H1 (cell line): Measurements from ENCODE around the gene ANXA4. TPM values are rescaled to one million over a fixed set of nuclear protein-coding genes. Genes with fewer than 3 reads are reported as not detected.

Source experiments
- CTCF ChIA-PET: fragments of 300-600 bp; sonication (Branson Sonifier 250); formaldehyde crosslinking; loops from one replicate; lab custom pipeline; 2021; ENCODE audit not compliant: partially characterized antibody; lab: Charles Lee
- POLR2A ChIA-PET: fragments of 300-600 bp; sonication (Branson Sonifier 250); formaldehyde crosslinking; loops from one replicate; lab custom pipeline; 2021; ENCODE audit warnings: inconsistent platforms; ENCODE audit not compliant: partially characterized antibody; lab: Charles Lee
- DNase-seq, 2 experiments: peaks; one replicate each; pipeline versions ENCODE4 v3.0.0 to v3.0.0-alpha.2; 2010 to 2022; ENCODE audit warnings: low spot score in 2 of 2, low read depth in 1 of 2, mixed read lengths in 1 of 2
- FAIRE-seq: peaks from 2 replicates; lab custom pipeline; 2011; peaks lifted over from hg19 to GRCh38; lab: Jason Lieb, UNC
- H2AFZ ChIP-seq: 2 replicates; pipeline ENCODE4 v1.8.1; 2012; ENCODE audit warnings: low read length, inconsistent platforms
- H2AK5ac ChIP-seq: 2 replicates; pipeline ENCODE4 v1.6.1; 2013; ENCODE audit warnings: low read depth, low read length
- H2BK120ac ChIP-seq: replicated peaks from 2 replicates; pipeline ENCODE3; 2013; ENCODE audit warnings: low read depth, low read length, inconsistent platforms
- H2BK12ac ChIP-seq: 2 replicates; pipeline ENCODE4 v1.6.1; 2013; ENCODE audit warnings: low read depth, low read length
- H2BK15ac ChIP-seq: 2 replicates; pipeline ENCODE4 v1.6.1; 2013; ENCODE audit warnings: low read length
- H2BK20ac ChIP-seq: 2 replicates; pipeline ENCODE4 v1.6.1; 2013; ENCODE audit warnings: low read length
- H2BK5ac ChIP-seq: 2 replicates; pipeline ENCODE4 v1.6.1; 2013; ENCODE audit warnings: low read depth, low read length
- H3K14ac ChIP-seq: 2 replicates; pipeline ENCODE4 v1.6.1; 2013; ENCODE audit warnings: inconsistent platforms; ENCODE audit not compliant: insufficient read length
- H3K18ac ChIP-seq: 2 replicates; pipeline ENCODE4 v1.6.1; 2013; ENCODE audit warnings: low read length; ENCODE audit errors: extremely low read depth
- H3K23ac ChIP-seq: 2 replicates; pipeline ENCODE4 v1.6.1; 2013; ENCODE audit warnings: inconsistent platforms; ENCODE audit not compliant: insufficient read length
- H3K23me2 ChIP-seq: 2 replicates; pipeline ENCODE4 v1.6.1; 2013; ENCODE audit warnings: low read depth, low read length
- H3K27ac ChIP-seq: 2 replicates; pipeline ENCODE4 v1.6.1; 2011; ENCODE audit warnings: low read depth, low read length, inconsistent platforms
- H3K27me3 ChIP-seq, 4 experiments: replicated peaks in 1 of 4; 1 replicate in 1 of 4; 2 replicates in 3 of 4; pipeline versions ENCODE4 v1.6.1 to v1.8.1; 2011 to 2013; ENCODE audit warnings: low read length in 3 of 4, mild to moderate bottlenecking in 3 of 4, inconsistent platforms in 2 of 4, mixed read lengths in 2 of 4, moderate library complexity in 1 of 4; ENCODE audit not compliant: control insufficient read depth in 3 of 4, insufficient read depth in 3 of 4; ENCODE audit errors: extremely low read depth in 1 of 4
- H3K36me3 ChIP-seq, 4 experiments: 2 replicates each; pipeline versions ENCODE4 v1.6.1 to v1.8.1; 2011 to 2013; ENCODE audit warnings: mild to moderate bottlenecking in 4 of 4, low read length in 3 of 4, moderate library complexity in 2 of 4, control low read depth in 1 of 4, inconsistent platforms in 1 of 4; ENCODE audit not compliant: insufficient read depth in 4 of 4, control insufficient read depth in 2 of 4
- H3K4ac ChIP-seq: replicated peaks from 2 replicates; pipeline ENCODE3; 2013; ENCODE audit warnings: low read length, low read depth, mixed read lengths, inconsistent platforms; ENCODE audit not compliant: insufficient read length
- H3K4me1 ChIP-seq, 4 experiments: replicated peaks in 1 of 4; 1 replicate in 1 of 4; 2 replicates in 3 of 4; pipeline versions ENCODE4 v1.6.1 to v1.8.1; 2011 to 2013; ENCODE audit warnings: low read length in 3 of 4, inconsistent platforms in 2 of 4, mixed read lengths in 1 of 4; ENCODE audit not compliant: insufficient read depth in 4 of 4, control insufficient read depth in 3 of 4
- H3K4me2 ChIP-seq, 2 experiments: 2 replicates each; pipeline versions ENCODE4 v1.6.1 to v1.8.1; 2011 to 2013; ENCODE audit warnings: low read depth in 2 of 2, low read length in 2 of 2, control low read depth in 1 of 2, inconsistent platforms in 1 of 2, mild to moderate bottlenecking in 1 of 2; ENCODE audit not compliant: insufficient read depth in 1 of 2
- H3K4me3 ChIP-seq, 4 experiments: fragments of 200-600, 300-600 bp in 1 of 4; sonication (generic), shearing (Covaris generic), sonication (Bioruptor Twin) in 1 of 4; 2 replicates each; pipeline versions ENCODE4 v1.5.1 to v1.8.1; 2011 to 2016; ENCODE audit warnings: low read length in 4 of 4, low read depth in 3 of 4, control low read depth in 2 of 4, inconsistent platforms in 2 of 4, mild to moderate bottlenecking in 2 of 4, mixed read lengths in 1 of 4, moderate library complexity in 1 of 4; ENCODE audit not compliant: insufficient read depth in 2 of 4; ENCODE audit errors: extremely low read depth in 1 of 4
- H3K56ac ChIP-seq: replicated peaks from 2 replicates; pipeline ENCODE3; 2013; ENCODE audit warnings: low read depth, mild to moderate bottlenecking, mixed read lengths, low read length, inconsistent platforms; ENCODE audit not compliant: insufficient read length
- H3K79me1 ChIP-seq: 2 replicates; pipeline ENCODE4 v1.6.1; 2013; ENCODE audit warnings: low read depth, low read length, control low read depth
- H3K79me2 ChIP-seq, 2 experiments: 2 replicates each; pipeline versions ENCODE4 v1.6.1 to v1.8.1; 2012 to 2013; ENCODE audit warnings: low read length in 2 of 2, mild to moderate bottlenecking in 2 of 2, inconsistent platforms in 1 of 2; ENCODE audit not compliant: insufficient read depth in 2 of 2, control insufficient read depth in 1 of 2
- H3K9ac ChIP-seq, 4 experiments: replicated peaks in 1 of 4; 1 replicate in 1 of 4; 2 replicates in 3 of 4; pipeline versions ENCODE4 v1.6.1 to v1.8.1; 2011 to 2013; ENCODE audit warnings: low read depth in 3 of 4, low read length in 3 of 4, control low read depth in 2 of 4, mild to moderate bottlenecking in 2 of 4, moderate library complexity in 2 of 4, inconsistent platforms in 1 of 4; ENCODE audit errors: extremely low read depth in 1 of 4
- H3K9me3 ChIP-seq, 2 experiments: 2 replicates each; pipeline versions ENCODE4 v1.6.1 to v1.8.1; 2012 to 2013; ENCODE audit warnings: mild to moderate bottlenecking in 2 of 2, moderate library complexity in 2 of 2, control low read depth in 1 of 2, inconsistent platforms in 1 of 2, low read depth in 1 of 2, low read length in 1 of 2, mixed read lengths in 1 of 2; ENCODE audit not compliant: insufficient read depth in 2 of 2
- H4K20me1 ChIP-seq, 2 experiments: replicated peaks in 1 of 2; 2 replicates each; pipeline versions ENCODE3 to v1.8.1; 2011 to 2013; ENCODE audit warnings: inconsistent platforms in 2 of 2, low read length in 2 of 2, mild to moderate bottlenecking in 1 of 2; ENCODE audit not compliant: insufficient read depth in 2 of 2, control insufficient read depth in 1 of 2
- H4K5ac ChIP-seq: 2 replicates; pipeline ENCODE4 v1.6.1; 2013; ENCODE audit warnings: low read length, low read depth, mixed read lengths, inconsistent platforms; ENCODE audit not compliant: insufficient read length
- H4K8ac ChIP-seq: 2 replicates; pipeline ENCODE4 v1.8.0; 2013; ENCODE audit warnings: mild to moderate bottlenecking, moderate library complexity, low read length, inconsistent platforms; ENCODE audit not compliant: insufficient read depth; ENCODE audit errors: extremely low read depth
- H4K91ac ChIP-seq: replicated peaks from 2 replicates; pipeline ENCODE3; 2013; ENCODE audit warnings: low read length, mixed read lengths, inconsistent platforms; ENCODE audit not compliant: insufficient read length
- WGBS, 2 experiments: shearing (Covaris generic) in 1 of 2; methylation state at CpG; one replicate each; pipeline versions ENCODE4 v1.1.6 to v1.1.7; 2013 to 2015; ENCODE audit warnings: low lambda C conversion rate in 2 of 2, mixed read lengths in 2 of 2, inconsistent platforms in 1 of 2, low coverage in 1 of 2, missing lambda C conversion rate in 1 of 2; ENCODE audit not compliant: insufficient replicate concordance in 2 of 2, insufficient coverage in 1 of 2, insufficient read length in 1 of 2; ENCODE audit errors: extremely low coverage in 1 of 2, missing lambda C conversion rate in 1 of 2; 5-methylcytosine and 5-hydroxymethylcytosine counted together
- polyA plus RNA-seq, 7 experiments: library from polyadenylated mRNA; depleted of rRNA in 3 of 7; stranded (reverse) in 5 of 7; unstranded in 2 of 7; fragments of >200 nt in 5 of 7; fragments of 200-250 nt in 2 of 7; gene quantifications; 1 replicate in 5 of 7; 2 replicates in 1 of 7; 4 replicates in 1 of 7; pipeline versions ENCODE4 v1.2.1 to v1.2.3, GENCODE V29; 2011 to 2013; ENCODE audit warnings: missing spikeins in 2 of 7, mixed read lengths in 2 of 7
- total RNA-seq: library from RNA; stranded (reverse); fragmentation: NEBNext Ultra II Directional; extraction: Animal tissue kit (Norgen Biotek cat#: 25700); gene quantifications from 2 replicates; pipeline ENCODE4 v1.2.1, GENCODE V29; 2021

Gene ANXA4
- total and polyA plus RNA-seq, 2 of the 8 experiments (the other 6 are each of a cell fraction or from before 2014, with no cell fraction given), result 9.4 to 17.6 TPM

DNA sequence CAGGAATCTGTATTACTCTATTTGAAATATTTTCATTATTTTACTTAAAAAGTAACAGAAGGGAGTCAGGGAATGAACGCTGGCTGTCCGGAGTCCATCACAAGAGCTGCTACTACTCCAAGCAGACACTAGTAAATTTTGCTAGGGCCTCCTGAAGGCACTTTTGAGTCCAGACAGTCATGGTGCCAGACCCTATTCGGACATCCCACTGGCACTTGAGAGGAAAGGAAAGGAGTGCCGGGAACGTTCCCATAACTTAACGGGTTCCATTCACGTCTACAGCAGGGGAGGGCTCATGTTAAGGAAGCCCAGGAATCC, 87.0 kb downstream of the ANXA4 start:
- Histone ChIP-seq H3K9ac (peak overlapping the region; percentile 38 to 86 (median 78)), H3K18ac (peak overlapping the region; percentile 76), H2BK120ac (no peak overlapping the region), H3K27me3 (no peaks in the 10 kb centered on the region), H3K23me2 (peaks cover 5% of the 10 kb centered on the region), H3K14ac (no peak overlapping the region), H4K5ac (peak overlapping the region; percentile 65), H3K4me3 (peak overlapping the region; percentile 70 to 77 (median 72)), H3K79me2 (peaks cover 3 to 42% of the 10 kb centered on the region in 2 experiments; a peak in 3 of 4 replicates), H3K9me3 (no peaks in the 10 kb centered on the region), H2BK12ac (peak overlapping the region; percentile 53; the same call in 1 of the 2 replicates), H3K4me1 (peaks cover 0 to 5% (median 4%) of the 10 kb centered on the region in 4 experiments; a peak in 3 of 7 replicates), H2BK15ac (0 out of 2 replicates have a peak overlapping the region, but pooled peaks have one; percentile 12), H2AFZ (peak overlapping the region; percentile 93), H2BK5ac (peak overlapping the region; percentile 74), H3K56ac (peak overlapping the region; percentile 33), H3K4me2 (peak overlapping the region; percentile 85 to 89), H3K36me3 (peaks cover 0 to 3% (median 0%) of the 10 kb centered on the region in 4 experiments; a peak in 1 of 8 replicates), H3K23ac (no peak overlapping the region), H4K8ac (peak overlapping the region; percentile 93; the same call in 1 of the 2 replicates), H2BK20ac (no peak overlapping the region), H3K27ac (peak overlapping the region; percentile 89), H2AK5ac (no peak overlapping the region), H4K20me1 (no peaks in the 10 kb centered on the region), H4K91ac (peak overlapping the region; percentile 62), H3K79me1 (peaks cover 5% of the 10 kb centered on the region), H3K4ac (peak overlapping the region; percentile 88)
- DNase-seq (no peak), FAIRE-seq (peak; percentile 7)
- ChIA-PET POLR2A (interaction anchor here (0.9 to 1.5 kb wide), 7 partner anchors 11 to 392 kb away, joined by 3 to 5 read pairs (median 3); partner anchors contain the start of genes ANXA4, MXD1 and NFU1), CTCF (interaction anchor here (0.5 to 2.3 kb wide), 2 partner anchors 104 to 119 kb away, joined by 3 to 13 read pairs; no protein-coding TSS in a partner anchor)
- WGBS, 2 experiments, result 14% methylated on average over 7 of the region's 7 CpGs; no CpG with 5 or more reads in 1 of the 2 experiments
